NCI-H1105 (cell line): ENCODE measurements around the gene CCL4.
"Not testable (repeated sequence)": the region's sequence is repeated elsewhere in the genome, so short reads cannot be mapped to it uniquely, and the experiment has no call there.

Experiments
- DNase-seq: peaks from one replicate; lab custom pipeline; 2025; lab: John Stamatoyannopoulos, UW

CCL4 gene

DNA sequence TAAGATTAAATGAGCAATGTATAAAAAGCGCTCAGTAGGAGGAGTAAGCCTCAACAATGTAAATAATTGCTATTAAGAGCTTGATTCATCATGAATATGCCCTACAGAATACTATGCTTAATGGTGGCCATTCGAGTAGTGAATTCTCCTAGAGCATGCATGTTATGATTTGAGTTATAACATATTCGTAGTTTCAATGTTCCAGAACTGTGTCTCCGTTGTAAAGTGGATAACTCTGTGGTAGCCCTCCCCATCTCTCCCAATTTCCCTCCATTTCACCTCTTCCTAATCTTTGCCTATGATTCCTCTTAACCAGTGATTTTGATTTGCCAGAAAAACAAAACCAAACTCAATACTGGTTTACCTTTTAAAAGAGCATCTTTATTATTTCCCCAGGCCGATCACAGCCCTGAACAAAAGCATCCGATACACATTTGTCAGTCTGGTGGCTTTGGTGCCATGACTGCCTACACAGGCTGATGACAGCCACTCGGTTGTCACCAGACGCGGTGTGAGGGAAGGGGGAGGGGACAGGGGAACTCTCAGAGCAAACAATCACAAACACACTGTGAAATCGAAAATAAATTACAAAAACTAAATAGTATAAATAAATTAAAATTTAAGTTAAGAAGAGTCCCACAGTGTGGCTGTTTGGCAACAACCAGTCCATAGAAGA, 15.6 kb upstream of the CCL4 start:
- DNase-seq: not testable (repeated sequence)

DNA sequence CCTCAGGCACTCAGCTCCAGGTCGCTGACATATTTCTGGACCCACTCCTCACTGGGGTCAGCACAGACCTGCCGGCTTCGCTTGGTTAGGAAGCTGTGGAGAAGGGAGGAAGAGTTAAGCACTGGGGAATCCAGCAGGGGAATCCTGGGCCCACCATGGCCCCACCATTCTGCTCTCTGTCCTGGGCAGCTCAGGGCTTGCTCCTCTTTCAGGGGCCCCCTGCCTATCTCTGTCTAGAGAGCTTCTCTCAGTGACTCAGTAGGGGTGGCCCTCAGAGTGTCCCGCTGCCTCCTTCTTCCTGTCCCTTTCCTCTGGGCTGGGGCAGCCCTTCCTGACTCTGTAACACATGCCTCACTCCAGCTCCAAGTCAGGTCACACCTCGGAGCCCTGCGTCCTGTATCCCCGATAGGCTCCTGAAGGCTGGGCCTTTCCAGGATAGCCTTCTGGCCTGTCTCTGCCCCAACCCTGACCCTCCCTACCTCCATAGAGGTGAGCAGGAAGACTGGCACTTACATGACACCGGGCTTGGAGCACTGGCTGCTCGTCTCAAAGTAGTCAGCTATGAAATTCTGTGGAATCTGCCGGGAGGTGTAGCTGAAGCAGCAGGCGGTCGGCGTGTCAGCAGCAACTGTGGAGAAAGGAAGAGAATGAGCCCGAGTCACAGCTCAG, 14.8 kb upstream of the CCL4 start:
- no peak for DNase-seq

DNA sequence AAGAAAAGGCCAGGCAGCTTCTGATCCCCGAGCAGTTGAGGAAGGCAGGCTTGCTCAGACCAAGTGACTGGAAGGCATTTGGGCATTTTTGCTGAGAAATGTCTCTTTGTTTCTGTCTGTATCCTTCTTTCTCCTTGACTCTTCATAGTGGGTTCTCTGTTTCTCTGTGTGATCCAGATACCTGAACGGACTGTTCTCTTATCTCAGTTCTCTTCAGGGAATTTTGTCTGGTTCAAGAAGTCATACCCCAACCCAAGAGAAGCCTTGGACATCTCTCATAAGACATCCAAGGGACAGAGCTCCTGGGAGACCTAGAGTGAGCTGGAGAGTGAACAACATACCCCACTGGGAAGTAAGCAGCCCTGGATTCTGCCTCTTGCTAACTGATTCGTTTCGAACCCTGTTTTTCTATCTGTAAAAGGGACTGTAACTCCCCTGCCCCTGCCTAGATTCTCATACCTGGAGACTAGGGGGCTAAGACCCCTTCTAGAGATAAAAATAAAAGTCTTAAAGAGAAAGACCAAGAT, 14.2 kb upstream of the CCL4 start:
- DNase-seq: no peak

GRCh38 chr17:36089888-36090836, 13.5 kb upstream of the CCL4 start, which contains the start of gene CCL3:
Gene CCL3 (minus strand): TSS chr17:36090143. CDS start chr17:36090058, 85 bp downstream.
- no peak for DNase-seq

GRCh38 chr17:36092230-36092629, 11.4 kb upstream of the CCL4 start:
- DNase-seq: no peak

DNA sequence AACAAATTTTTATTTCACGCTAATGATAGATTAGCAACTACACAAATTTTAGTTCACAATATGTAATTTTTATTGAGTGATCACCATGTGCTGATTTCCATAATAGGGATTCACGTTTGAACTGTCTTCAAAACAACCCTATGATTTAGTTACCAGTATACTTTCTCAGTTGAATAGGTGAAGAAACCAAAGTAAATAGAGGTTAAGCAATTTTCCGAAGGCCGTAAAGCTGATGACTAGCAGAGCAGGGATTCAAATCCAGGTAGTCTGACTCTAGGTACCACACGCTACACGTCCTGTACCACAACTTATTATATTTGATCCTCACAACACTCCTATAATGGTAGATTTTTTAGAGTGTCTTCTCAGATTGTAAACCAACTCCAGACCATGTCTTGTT, 10.9 kb upstream of the CCL4 start:
- DNase-seq: not testable (repeated sequence)

- DNase-seq: no peak
Observed at GRCh38 chr17:36094232-36094631, 9.4 kb upstream of the CCL4 start.

DNA sequence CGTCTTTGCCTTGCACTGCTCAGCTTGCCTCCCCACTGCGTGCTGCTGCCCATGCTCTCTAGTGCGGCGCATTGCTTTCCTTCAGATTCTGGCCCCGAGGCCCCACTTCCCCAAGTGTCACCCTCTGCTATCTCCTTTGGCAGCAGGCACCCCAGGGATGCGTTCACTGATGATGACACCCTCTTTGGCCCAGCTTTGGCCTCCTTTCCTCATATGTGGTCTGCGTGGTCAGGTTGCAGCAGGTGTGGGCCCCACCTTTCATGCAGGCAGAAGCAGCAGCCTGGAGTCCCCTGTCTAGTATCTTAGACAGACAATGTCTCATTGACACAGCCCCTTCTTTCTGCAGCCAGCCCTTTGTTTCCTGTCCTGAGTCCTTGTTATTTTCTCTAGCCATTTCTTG, 8.9 kb upstream of the CCL4 start:
- no peak for DNase-seq

GRCh38 chr17:36095992-36096391, 7.6 kb upstream of the CCL4 start:
- no peak for DNase-seq

DNA sequence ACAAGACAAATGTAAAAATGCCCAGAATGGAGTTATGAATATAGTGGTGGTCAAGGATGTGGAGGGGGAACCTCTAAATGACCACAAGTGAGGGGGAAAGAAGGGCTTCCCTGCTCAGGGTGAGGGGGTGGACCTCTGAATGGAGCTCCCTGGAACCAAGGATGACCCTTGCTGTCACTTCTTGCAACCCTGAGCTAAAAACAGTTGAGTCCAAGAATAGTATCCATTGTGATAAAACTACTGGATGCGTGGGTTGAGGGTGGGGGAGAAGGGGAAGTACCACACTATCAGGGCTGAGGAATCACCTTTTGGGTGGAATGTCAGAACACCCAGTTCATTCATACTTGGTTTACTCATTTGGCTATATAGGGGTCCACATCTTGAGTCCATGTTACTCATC, 4.6 kb upstream of the CCL4 start:
- DNase-seq: not testable (repeated sequence)

DNA sequence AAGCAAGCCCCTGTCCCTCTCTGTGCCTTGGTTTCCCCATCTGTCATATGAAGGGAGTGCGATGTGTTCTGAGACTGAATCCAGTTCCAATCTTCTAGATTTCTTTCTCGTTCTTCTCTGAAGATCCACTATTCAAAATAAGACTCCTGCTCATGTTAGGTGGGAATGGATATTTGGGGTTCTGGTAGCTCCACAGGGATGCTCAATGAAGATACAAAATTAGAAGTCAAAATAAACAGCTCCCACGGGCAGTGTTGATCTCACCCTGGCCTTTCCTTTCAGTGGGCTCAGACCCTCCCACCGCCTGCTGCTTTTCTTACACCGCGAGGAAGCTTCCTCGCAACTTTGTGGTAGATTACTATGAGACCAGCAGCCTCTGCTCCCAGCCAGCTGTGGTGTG, 619 bp downstream of the CCL4 start:
- not testable (repeated sequence) for DNase-seq

GRCh38 chr17:36104701-36105181, 1.1 kb downstream of the CCL4 start:
- DNase-seq: no peak

- DNase-seq: no peak
Observed at GRCh38 chr17:36105781-36106492, 2.3 kb downstream of the CCL4 start.

GRCh38 chr17:36106493-36106835, 2.8 kb downstream of the CCL4 start:
- DNase-seq: no peak

- DNase-seq: no peak
Observed at GRCh38 chr17:36107660-36108059, 4.0 kb downstream of the CCL4 start.

DNA sequence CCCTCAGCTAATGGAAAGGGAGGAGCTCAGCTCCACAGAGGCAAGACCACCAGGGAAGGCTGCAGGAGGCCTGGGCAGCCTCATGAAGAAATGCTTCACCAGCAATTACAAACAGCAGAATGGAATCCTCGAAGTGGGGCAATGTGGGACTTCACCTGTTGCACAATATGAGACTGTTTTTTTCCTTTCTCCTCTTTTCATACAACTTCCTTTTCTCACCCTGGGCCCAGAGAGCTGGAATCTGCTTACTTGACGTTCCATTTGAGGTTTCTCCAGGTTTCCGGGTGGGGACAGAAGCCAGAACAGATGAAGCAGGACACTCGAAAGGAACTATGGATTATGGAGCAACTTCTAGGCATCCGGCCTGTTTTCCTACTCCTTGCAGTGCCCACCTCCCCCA, 4.6 kb downstream of the CCL4 start:
- not testable (repeated sequence) for DNase-seq

DNA sequence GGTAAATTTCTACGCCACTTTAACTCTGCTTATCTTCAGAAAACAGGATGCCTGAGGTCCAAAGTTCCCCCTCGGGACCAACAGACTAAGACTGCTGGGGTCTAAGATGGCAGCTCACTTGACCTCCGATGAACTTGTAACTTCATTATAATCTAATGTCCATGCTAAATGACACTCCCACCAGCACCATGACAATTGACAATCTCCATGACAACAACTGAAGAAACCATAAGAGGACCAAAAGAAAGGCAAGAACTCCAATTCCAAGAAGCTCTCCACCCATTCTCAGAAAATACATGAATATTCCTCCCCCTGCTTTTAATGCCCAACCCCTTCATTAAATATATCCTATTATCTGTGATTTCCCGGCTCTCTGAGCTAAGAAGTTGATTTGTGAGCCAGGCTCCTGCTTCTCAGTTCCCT, 7.5 kb downstream of the CCL4 start:
- no peak for DNase-seq

DNA sequence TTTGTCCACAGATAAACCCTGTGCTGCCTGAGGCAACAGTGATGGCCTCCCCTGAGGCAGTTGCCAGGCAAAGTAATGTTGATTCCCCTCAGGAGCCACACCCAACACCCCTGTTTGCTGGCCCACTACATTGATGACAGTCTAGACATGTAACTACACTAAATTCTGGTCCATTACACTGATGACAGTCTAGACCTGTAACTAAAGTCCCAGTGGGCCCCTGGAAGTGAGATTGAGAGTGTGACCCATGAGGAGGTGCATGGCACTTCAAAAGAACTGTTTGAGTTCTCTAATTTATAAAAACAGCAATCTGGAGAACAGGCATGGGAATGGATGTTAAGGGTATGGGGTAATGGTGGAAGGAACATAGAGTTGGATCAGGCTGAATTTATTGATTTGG, 8.9 kb downstream of the CCL4 start:
- DNase-seq: no peak

GRCh38 chr17:36113131-36113530, 9.5 kb downstream of the CCL4 start:
- DNase-seq: not testable (repeated sequence)

DNA sequence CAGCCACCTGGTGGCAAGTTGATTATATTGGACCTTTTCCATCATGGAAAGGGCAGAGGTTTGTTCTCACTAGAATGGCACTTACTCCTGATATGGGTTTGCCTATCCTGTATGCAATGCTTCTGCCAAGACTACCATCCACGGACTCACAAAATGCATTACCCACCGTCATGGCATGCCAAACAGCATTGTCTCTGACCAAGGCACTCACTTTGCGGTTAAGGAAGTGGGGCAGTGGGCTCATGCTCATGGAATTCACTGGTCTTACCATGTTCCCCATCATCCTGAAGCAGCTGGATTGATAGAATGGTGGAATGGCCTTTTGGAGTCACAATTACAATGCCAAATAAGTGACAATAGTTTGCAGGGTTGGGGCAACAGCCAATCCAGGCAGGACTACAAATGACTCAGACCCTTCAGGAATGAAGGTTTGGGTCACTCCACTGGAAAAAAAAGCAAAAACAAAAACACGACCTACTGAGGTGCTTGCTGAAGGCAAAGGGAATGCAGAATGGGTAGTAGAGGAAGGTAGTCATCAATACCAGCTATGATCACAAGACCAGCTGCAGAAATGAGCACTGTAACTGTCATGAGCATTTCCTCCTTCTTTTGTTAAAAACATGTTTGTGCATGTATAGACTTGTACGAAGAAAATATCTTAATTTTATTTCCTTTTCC, 11.5 kb downstream of the CCL4 start:
- DNase-seq: not testable (repeated sequence)

GRCh38 chr17:36115649-36115977, 12.0 kb downstream of the CCL4 start:
- DNase-seq: not testable (repeated sequence)
